H1 (cell line): ENCODE data around the gene MROH8. TPM values are rescaled to one million over a fixed set of nuclear protein-coding genes. Genes with fewer than 3 reads are reported as not detected.

ENCODE experiments used
- CTCF ChIA-PET: fragments of 300-600 bp; sonication (Branson Sonifier 250); formaldehyde crosslinking; loops from one replicate; lab custom pipeline; 2021; ENCODE audit not compliant: partially characterized antibody; lab: Charles Lee
- POLR2A ChIA-PET: fragments of 300-600 bp; sonication (Branson Sonifier 250); formaldehyde crosslinking; loops from one replicate; lab custom pipeline; 2021; ENCODE audit warnings: inconsistent platforms; ENCODE audit not compliant: partially characterized antibody; lab: Charles Lee
- DNase-seq, 2 experiments: peaks; one replicate each; pipeline versions ENCODE4 v3.0.0 to v3.0.0-alpha.2; 2010 to 2022; ENCODE audit warnings: low spot score in 2 of 2, low read depth in 1 of 2, mixed read lengths in 1 of 2
- FAIRE-seq: peaks from 2 replicates; lab custom pipeline; 2011; peaks lifted over from hg19 to GRCh38; lab: Jason Lieb, UNC
- H2AFZ ChIP-seq: 2 replicates; pipeline ENCODE4 v1.8.1; 2012; ENCODE audit warnings: low read length, inconsistent platforms
- H2AK5ac ChIP-seq: 2 replicates; pipeline ENCODE4 v1.6.1; 2013; ENCODE audit warnings: low read depth, low read length
- H2BK120ac ChIP-seq: replicated peaks from 2 replicates; pipeline ENCODE3; 2013; ENCODE audit warnings: low read depth, low read length, inconsistent platforms
- H2BK12ac ChIP-seq: 2 replicates; pipeline ENCODE4 v1.6.1; 2013; ENCODE audit warnings: low read depth, low read length
- H2BK15ac ChIP-seq: 2 replicates; pipeline ENCODE4 v1.6.1; 2013; ENCODE audit warnings: low read length
- H2BK20ac ChIP-seq: 2 replicates; pipeline ENCODE4 v1.6.1; 2013; ENCODE audit warnings: low read length
- H2BK5ac ChIP-seq: 2 replicates; pipeline ENCODE4 v1.6.1; 2013; ENCODE audit warnings: low read depth, low read length
- H3K14ac ChIP-seq: 2 replicates; pipeline ENCODE4 v1.6.1; 2013; ENCODE audit warnings: inconsistent platforms; ENCODE audit not compliant: insufficient read length
- H3K18ac ChIP-seq: 2 replicates; pipeline ENCODE4 v1.6.1; 2013; ENCODE audit warnings: low read length; ENCODE audit errors: extremely low read depth
- H3K23ac ChIP-seq: 2 replicates; pipeline ENCODE4 v1.6.1; 2013; ENCODE audit warnings: inconsistent platforms; ENCODE audit not compliant: insufficient read length
- H3K23me2 ChIP-seq: 2 replicates; pipeline ENCODE4 v1.6.1; 2013; ENCODE audit warnings: low read depth, low read length
- H3K27ac ChIP-seq: 2 replicates; pipeline ENCODE4 v1.6.1; 2011; ENCODE audit warnings: low read depth, low read length, inconsistent platforms
- H3K27me3 ChIP-seq, 4 experiments: replicated peaks in 1 of 4; 1 replicate in 1 of 4; 2 replicates in 3 of 4; pipeline versions ENCODE4 v1.6.1 to v1.8.1; 2011 to 2013; ENCODE audit warnings: low read length in 3 of 4, mild to moderate bottlenecking in 3 of 4, inconsistent platforms in 2 of 4, mixed read lengths in 2 of 4, moderate library complexity in 1 of 4; ENCODE audit not compliant: control insufficient read depth in 3 of 4, insufficient read depth in 3 of 4; ENCODE audit errors: extremely low read depth in 1 of 4
- H3K36me3 ChIP-seq, 4 experiments: 2 replicates each; pipeline versions ENCODE4 v1.6.1 to v1.8.1; 2011 to 2013; ENCODE audit warnings: mild to moderate bottlenecking in 4 of 4, low read length in 3 of 4, moderate library complexity in 2 of 4, control low read depth in 1 of 4, inconsistent platforms in 1 of 4; ENCODE audit not compliant: insufficient read depth in 4 of 4, control insufficient read depth in 2 of 4
- H3K4ac ChIP-seq: replicated peaks from 2 replicates; pipeline ENCODE3; 2013; ENCODE audit warnings: low read length, low read depth, mixed read lengths, inconsistent platforms; ENCODE audit not compliant: insufficient read length
- H3K4me1 ChIP-seq, 4 experiments: replicated peaks in 1 of 4; 1 replicate in 1 of 4; 2 replicates in 3 of 4; pipeline versions ENCODE4 v1.6.1 to v1.8.1; 2011 to 2013; ENCODE audit warnings: low read length in 3 of 4, inconsistent platforms in 2 of 4, mixed read lengths in 1 of 4; ENCODE audit not compliant: insufficient read depth in 4 of 4, control insufficient read depth in 3 of 4
- H3K4me2 ChIP-seq, 2 experiments: 2 replicates each; pipeline versions ENCODE4 v1.6.1 to v1.8.1; 2011 to 2013; ENCODE audit warnings: low read depth in 2 of 2, low read length in 2 of 2, control low read depth in 1 of 2, inconsistent platforms in 1 of 2, mild to moderate bottlenecking in 1 of 2; ENCODE audit not compliant: insufficient read depth in 1 of 2
- H3K4me3 ChIP-seq, 4 experiments: fragments of 200-600, 300-600 bp in 1 of 4; sonication (generic), shearing (Covaris generic), sonication (Bioruptor Twin) in 1 of 4; 2 replicates each; pipeline versions ENCODE4 v1.5.1 to v1.8.1; 2011 to 2016; ENCODE audit warnings: low read length in 4 of 4, low read depth in 3 of 4, control low read depth in 2 of 4, inconsistent platforms in 2 of 4, mild to moderate bottlenecking in 2 of 4, mixed read lengths in 1 of 4, moderate library complexity in 1 of 4; ENCODE audit not compliant: insufficient read depth in 2 of 4; ENCODE audit errors: extremely low read depth in 1 of 4
- H3K56ac ChIP-seq: replicated peaks from 2 replicates; pipeline ENCODE3; 2013; ENCODE audit warnings: low read depth, mild to moderate bottlenecking, mixed read lengths, low read length, inconsistent platforms; ENCODE audit not compliant: insufficient read length
- H3K79me1 ChIP-seq: 2 replicates; pipeline ENCODE4 v1.6.1; 2013; ENCODE audit warnings: low read depth, low read length, control low read depth
- H3K79me2 ChIP-seq, 2 experiments: 2 replicates each; pipeline versions ENCODE4 v1.6.1 to v1.8.1; 2012 to 2013; ENCODE audit warnings: low read length in 2 of 2, mild to moderate bottlenecking in 2 of 2, inconsistent platforms in 1 of 2; ENCODE audit not compliant: insufficient read depth in 2 of 2, control insufficient read depth in 1 of 2
- H3K9ac ChIP-seq, 4 experiments: replicated peaks in 1 of 4; 1 replicate in 1 of 4; 2 replicates in 3 of 4; pipeline versions ENCODE4 v1.6.1 to v1.8.1; 2011 to 2013; ENCODE audit warnings: low read depth in 3 of 4, low read length in 3 of 4, control low read depth in 2 of 4, mild to moderate bottlenecking in 2 of 4, moderate library complexity in 2 of 4, inconsistent platforms in 1 of 4; ENCODE audit errors: extremely low read depth in 1 of 4
- H3K9me3 ChIP-seq, 2 experiments: 2 replicates each; pipeline versions ENCODE4 v1.6.1 to v1.8.1; 2012 to 2013; ENCODE audit warnings: mild to moderate bottlenecking in 2 of 2, moderate library complexity in 2 of 2, control low read depth in 1 of 2, inconsistent platforms in 1 of 2, low read depth in 1 of 2, low read length in 1 of 2, mixed read lengths in 1 of 2; ENCODE audit not compliant: insufficient read depth in 2 of 2
- H4K20me1 ChIP-seq, 2 experiments: replicated peaks in 1 of 2; 2 replicates each; pipeline versions ENCODE3 to v1.8.1; 2011 to 2013; ENCODE audit warnings: inconsistent platforms in 2 of 2, low read length in 2 of 2, mild to moderate bottlenecking in 1 of 2; ENCODE audit not compliant: insufficient read depth in 2 of 2, control insufficient read depth in 1 of 2
- H4K5ac ChIP-seq: 2 replicates; pipeline ENCODE4 v1.6.1; 2013; ENCODE audit warnings: low read length, low read depth, mixed read lengths, inconsistent platforms; ENCODE audit not compliant: insufficient read length
- H4K8ac ChIP-seq: 2 replicates; pipeline ENCODE4 v1.8.0; 2013; ENCODE audit warnings: mild to moderate bottlenecking, moderate library complexity, low read length, inconsistent platforms; ENCODE audit not compliant: insufficient read depth; ENCODE audit errors: extremely low read depth
- H4K91ac ChIP-seq: replicated peaks from 2 replicates; pipeline ENCODE3; 2013; ENCODE audit warnings: low read length, mixed read lengths, inconsistent platforms; ENCODE audit not compliant: insufficient read length
- CBX8 ChIP-seq: fragments of 300-800, 300-1000 bp; sonication (generic); IDR thresholded peaks from 2 replicates; pipeline ENCODE4 v1.7.1; 2016; ENCODE audit warnings: low read depth, low read length, borderline replicate concordance
- GABPA ChIP-seq: IDR thresholded peaks from 2 replicates; pipeline ENCODE4 v1.6.1; 2011; ENCODE audit warnings: mild to moderate bottlenecking, low read length, moderate library complexity, borderline replicate concordance; ENCODE audit not compliant: insufficient read depth
- HDAC6 ChIP-seq: IDR thresholded peaks from one replicate; pipeline ENCODE4 v1.7.1; 2012; ENCODE audit warnings: low read depth, mild to moderate bottlenecking, inconsistent platforms, low read length, moderate library complexity
- JUN ChIP-seq: IDR thresholded peaks from 2 replicates; pipeline ENCODE4 v1.6.1; 2011; ENCODE audit warnings: low read depth, mild to moderate bottlenecking, improper control_type of control experiment, low read length
- KDM1A ChIP-seq: fragments of 200-600, 300-600 bp; sonication (generic); IDR thresholded peaks from 2 replicates; pipeline ENCODE4 v1.7.1; 2016; ENCODE audit warnings: mild to moderate bottlenecking, low read length, borderline replicate concordance
- MAFK ChIP-seq: IDR thresholded peaks from 2 replicates; pipeline ENCODE4 v1.6.1; 2012; ENCODE audit warnings: low read depth, mild to moderate bottlenecking, improper control_type of control experiment, low read length
- MAX ChIP-seq: IDR thresholded peaks from 2 replicates; pipeline ENCODE4 v1.6.1; 2012; ENCODE audit warnings: inconsistent platforms
- RAD21 ChIP-seq, 2 experiments: IDR thresholded peaks in 1 of 2; conservative IDR thresholded peaks in 1 of 2; 2 replicates each; pipeline ENCODE4 v1.6.1; 2011; ENCODE audit warnings: low read depth in 2 of 2, low read length in 2 of 2, improper control_type of control experiment in 1 of 2, inconsistent platforms in 1 of 2, mild to moderate bottlenecking in 1 of 2, moderate library complexity in 1 of 2
- RBBP5 ChIP-seq: IDR thresholded peaks from 2 replicates; pipeline ENCODE4 v1.7.1; 2012; ENCODE audit warnings: low read depth, mild to moderate bottlenecking, inconsistent platforms, low read length, moderate library complexity, borderline replicate concordance
- SAP30 ChIP-seq: fragments of 300-600 bp; sonication (generic); IDR thresholded peaks from 2 replicates; pipeline ENCODE4 v1.7.1; 2012; ENCODE audit warnings: low read length, moderate library complexity, mild to moderate bottlenecking, inconsistent platforms; ENCODE audit not compliant: insufficient read depth, insufficient replicate concordance
- SP2 ChIP-seq: IDR thresholded peaks from 2 replicates; pipeline ENCODE4 v1.6.1; 2012; ENCODE audit warnings: mild to moderate bottlenecking, low read length, inconsistent platforms
- WGBS, 2 experiments: shearing (Covaris generic) in 1 of 2; methylation state at CpG; one replicate each; pipeline versions ENCODE4 v1.1.6 to v1.1.7; 2013 to 2015; ENCODE audit warnings: low lambda C conversion rate in 2 of 2, mixed read lengths in 2 of 2, inconsistent platforms in 1 of 2, low coverage in 1 of 2, missing lambda C conversion rate in 1 of 2; ENCODE audit not compliant: insufficient replicate concordance in 2 of 2, insufficient coverage in 1 of 2, insufficient read length in 1 of 2; ENCODE audit errors: extremely low coverage in 1 of 2, missing lambda C conversion rate in 1 of 2; 5-methylcytosine and 5-hydroxymethylcytosine counted together
- polyA plus RNA-seq, 7 experiments: library from polyadenylated mRNA; depleted of rRNA in 3 of 7; stranded (reverse) in 5 of 7; unstranded in 2 of 7; fragments of >200 nt in 5 of 7; fragments of 200-250 nt in 2 of 7; gene quantifications; 1 replicate in 5 of 7; 2 replicates in 1 of 7; 4 replicates in 1 of 7; pipeline versions ENCODE4 v1.2.1 to v1.2.3, GENCODE V29; 2011 to 2013; ENCODE audit warnings: missing spikeins in 2 of 7, mixed read lengths in 2 of 7
- total RNA-seq: library from RNA; stranded (reverse); fragmentation: NEBNext Ultra II Directional; extraction: Animal tissue kit (Norgen Biotek cat#: 25700); gene quantifications from 2 replicates; pipeline ENCODE4 v1.2.1, GENCODE V29; 2021

Gene MROH8
- total and polyA plus RNA-seq, 2 of the 8 experiments (the other 6 are each of a cell fraction or from before 2014, with no cell fraction given): 0.50 to 0.86 TPM

- Histone ChIP-seq H3K79me2 (no peaks in the 10 kb centered on the region), H2BK15ac (no peak overlapping the region), H4K20me1 (no peaks in the 10 kb centered on the region), H4K8ac (no peak overlapping the region), H3K9ac (no peak overlapping the region), H2BK12ac (no peak overlapping the region), H3K4ac (no peak overlapping the region), H3K4me1 (no peaks in the 10 kb centered on the region), H3K18ac (no peak overlapping the region), H2BK20ac (no peak overlapping the region), H3K23me2 (no peaks in the 10 kb centered on the region), H2BK120ac (no peak overlapping the region), H3K4me3 (no peak overlapping the region), H3K27me3 (no peaks in the 10 kb centered on the region), H3K56ac (no peak overlapping the region), H2AK5ac (no peak overlapping the region), H3K36me3 (no peaks in the 10 kb centered on the region), H3K27ac (no peak overlapping the region), H3K9me3 (0 out of 4 replicates have a peak, but pooled peaks cover 0 to under 1% of the 10 kb centered on the region in 2 experiments), H3K79me1 (no peaks in the 10 kb centered on the region), H3K14ac (no peak overlapping the region), H4K91ac (no peak overlapping the region), H3K4me2 (no peak overlapping the region), H2AFZ (no peak overlapping the region), H4K5ac (no peak overlapping the region), H2BK5ac (no peak overlapping the region), H3K23ac (no peak overlapping the region)
- DNase-seq (no peak), FAIRE-seq (no peak)
- ChIA-PET POLR2A (interaction anchor here (1.1 to 1.2 kb wide), 2 partner anchors 11 to 15 kb away, joined by 3 read pairs; no protein-coding TSS in a partner anchor), CTCF (no interaction called here)
- 93% methylated on average over 3 of the region's 3 CpGs; no CpG with 5 or more reads in 1 of the 2 experiments for WGBS, 2 experiments
- TF ChIP-seq KDM1A: no peak
- no peak for TF ChIP-seq HDAC6
- no peak for TF ChIP-seq RBBP5
- no peak for TF ChIP-seq MAFK
- no peak for TF ChIP-seq MAX
- TF ChIP-seq SP2: no peak
- TF ChIP-seq JUN: no peak
- TF ChIP-seq SAP30: no peak
- no peak for TF ChIP-seq CBX8
- TF ChIP-seq RAD21 (IDR thresholded peaks at IDR 0.05 in 1 of 2, conservative IDR thresholded peaks at IDR 0.05 in 1 of 2; ENCODE audit: low read depth in 2 of 2, low read length in 2 of 2): no peak
- no peak for TF ChIP-seq GABPA
Observed at GRCh38 chr20:37131486-37131885, 47.9 kb downstream of the MROH8 start.
